Fibroblast of the aortic adventitia (primary cell): Measurements from ENCODE around the gene ASXL1. TPM values are rescaled to one million over a fixed set of nuclear protein-coding genes. Genes with fewer than 3 reads are reported as not detected.
"Not testable (repeated sequence)": the region's sequence is repeated elsewhere in the genome, so short reads cannot be mapped to it uniquely, and the experiment has no call there.

Experiments used
- DNase-seq: peaks from one replicate; pipeline ENCODE4 v3.0.0-alpha.2; 2010; ENCODE audit warnings: low read depth
- H3K4me3 ChIP-seq: 2 replicates; pipeline ENCODE4 v1.5.1; 2011; ENCODE audit warnings: low read depth, mild to moderate bottlenecking, control low read depth, low read length, moderate library complexity
- CTCF ChIP-seq: IDR thresholded peaks from 2 replicates; pipeline ENCODE4 v1.5.1; 2011; ENCODE audit warnings: mild to moderate bottlenecking, low read length, control low read depth, inconsistent platforms; ENCODE audit not compliant: insufficient read depth
- total RNA-seq: library from RNA; depleted of rRNA; stranded (reverse); fragments of >200 nt; gene quantifications from 2 replicates; pipeline ENCODE4 v1.2.3, GENCODE V29; 2012; ENCODE audit warnings: low replicate concordance

The ASXL1 gene
- total RNA-seq, 1 donor = 57.4 TPM

- no peak overlapping the region for H3K4me3 ChIP-seq
- DNase-seq = no peak
- TF ChIP-seq CTCF = no peak
Observed at GRCh38 chr20:32370897-32371296, 12.8 kb downstream of the ASXL1 start.

GRCh38 chr20:32378461-32378860 is 20.3 kb downstream of the ASXL1 start:
- no peak overlapping the region for H3K4me3 ChIP-seq
- DNase-seq = peak; percentile 17
- no peak for TF ChIP-seq CTCF

DNA sequence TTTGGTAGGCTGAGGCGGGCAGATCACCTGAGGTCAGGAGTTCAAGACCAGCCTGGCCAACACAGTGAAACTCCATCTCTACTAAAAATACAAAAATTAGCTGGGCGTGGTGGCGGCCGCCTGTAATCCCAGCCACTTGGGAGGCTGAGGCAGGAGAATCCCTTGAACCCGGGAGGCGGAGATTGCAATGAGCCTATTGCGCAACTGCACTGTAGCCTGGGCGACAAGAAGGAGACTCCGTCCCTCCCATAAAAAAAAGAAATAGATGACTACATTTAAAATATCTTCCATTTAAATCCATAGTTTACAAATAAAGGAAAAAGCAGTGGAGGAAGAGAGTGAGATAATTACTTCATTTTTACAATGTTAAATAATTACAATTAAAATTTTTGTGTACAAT is 21.9 kb downstream of the ASXL1 start:
- DNase-seq, H3K4me3 ChIP-seq: not testable (repeated sequence)

- no peak overlapping the region for H3K4me3 ChIP-seq
- no peak for TF ChIP-seq CTCF
- no peak for DNase-seq
Observed at GRCh38 chr20:32380745-32381144, 22.6 kb downstream of the ASXL1 start.

DNA sequence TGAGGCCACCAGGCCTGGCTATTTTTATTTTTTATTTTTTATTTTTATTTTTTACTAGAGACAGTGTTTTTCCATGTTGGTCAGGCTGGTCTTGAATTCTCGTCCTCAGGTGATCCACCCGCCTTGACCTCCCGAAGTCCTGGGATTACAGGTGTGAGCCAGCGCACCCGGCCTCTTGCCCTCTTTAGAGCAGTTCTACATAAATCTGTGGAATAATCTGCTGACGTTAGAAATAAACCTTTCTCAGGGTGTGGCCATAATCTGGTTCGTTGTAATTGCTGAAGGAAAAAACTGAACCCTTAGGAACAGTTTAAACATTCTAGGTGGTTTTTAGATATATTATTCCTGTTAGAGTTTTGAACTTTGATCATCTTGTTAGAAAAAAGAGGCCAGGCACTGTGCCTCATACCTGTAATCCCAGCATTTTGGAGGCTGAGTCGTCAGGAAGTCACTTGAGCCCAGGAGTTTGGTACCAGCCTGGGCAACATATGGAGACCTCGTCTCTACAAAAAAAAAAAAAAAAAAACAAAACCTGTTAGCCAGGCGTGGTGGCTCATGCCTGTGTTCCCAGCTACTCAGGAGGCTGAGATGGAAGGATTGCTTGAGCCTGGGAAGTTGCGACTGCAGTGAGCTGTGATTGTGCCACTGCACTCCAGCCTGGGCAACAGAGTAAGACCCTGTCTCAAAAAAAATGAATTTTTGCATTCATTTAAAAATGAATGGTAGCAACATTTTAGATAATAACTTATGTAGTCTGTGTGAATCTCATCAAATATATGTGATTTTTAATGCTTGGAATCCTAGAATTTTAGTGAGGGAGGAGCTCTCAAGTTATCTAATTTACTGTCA is 24.2 kb downstream of the ASXL1 start:
- no peak for TF ChIP-seq CTCF
- DNase-seq = no peak
- no peak overlapping the region for H3K4me3 ChIP-seq

DNA sequence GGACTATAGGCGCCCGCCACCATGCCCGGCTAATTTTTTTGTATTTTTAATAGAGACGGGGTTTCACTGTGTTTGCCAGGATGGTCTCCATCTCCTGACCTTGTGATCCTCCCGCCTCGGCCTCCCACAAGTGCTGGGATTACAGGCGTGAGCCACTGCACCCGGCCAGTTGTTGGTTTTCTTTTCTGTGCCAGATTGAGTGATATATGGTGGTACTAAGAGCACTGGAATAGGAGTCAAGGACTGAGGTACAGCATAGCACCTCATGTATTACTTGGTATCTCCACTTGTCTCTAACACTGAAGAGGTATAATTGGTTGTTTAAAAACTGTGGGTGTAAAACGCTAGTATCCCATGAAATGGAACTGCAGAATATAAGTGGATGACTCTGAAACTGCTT is 25.3 kb downstream of the ASXL1 start:
- H3K4me3 ChIP-seq, DNase-seq: not testable (repeated sequence)

- DNase-seq = peak; percentile 28
- TF ChIP-seq CTCF = no peak
- H3K4me3 ChIP-seq = peak overlapping the region; percentile 56
Observed at GRCh38 chr20:32385541-32385940, 27.4 kb downstream of the ASXL1 start.

DNA sequence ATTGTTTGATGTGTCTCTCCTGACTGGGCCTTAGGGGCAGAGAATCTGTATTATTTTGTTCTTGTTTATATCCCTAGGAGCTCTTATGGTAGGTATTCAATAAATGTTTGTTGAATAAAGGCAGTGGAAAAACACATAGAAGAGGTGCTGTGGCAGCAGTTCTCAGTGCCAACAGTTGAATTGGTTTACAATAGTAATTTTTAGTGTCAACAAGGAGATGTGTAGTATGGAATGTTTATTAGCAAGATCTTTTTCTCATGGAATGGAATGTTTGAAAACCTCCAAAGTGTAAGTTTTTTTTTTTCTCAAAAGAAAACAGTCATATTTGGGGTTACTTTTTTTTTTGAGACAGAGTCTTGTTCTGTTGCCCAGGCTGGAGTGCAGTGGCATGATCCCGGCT is 28.0 kb downstream of the ASXL1 start:
- DNase-seq = peak; percentile 19
- TF ChIP-seq CTCF = no peak
- H3K4me3 ChIP-seq = peak overlapping the region; percentile 56
